ENCODE data around the gene FRMPD1. TPM values are rescaled to one million over a fixed set of nuclear protein-coding genes. Genes with fewer than 3 reads are reported as not detected.

The FRMPD1 gene
- total RNA-seq, 1 experiment from 2014 or later, result not detected

GRCh38 chr9:37715991-37716505 lies 65.3 kb downstream of the FRMPD1 start:
- no TSS peak for BruUV-seq (replicated peaks)
- CTCF ChIA-PET, result no interaction called here
- DNase-seq, result no peak
- Mint-ChIP-seq H3K27me3 (ENCODE audit: unreplicated experiment) (no peaks in the 10 kb centered on the region), H3K4me3 (ENCODE audit: low read depth, unreplicated experiment) (no peak overlapping the region), H3K27ac (ENCODE audit: unreplicated experiment) (no peak overlapping the region), H3K36me3 (ENCODE audit: insufficient read depth, unreplicated experiment) (no peaks in the 10 kb centered on the region), H3K4me1 (ENCODE audit: low read depth, unreplicated experiment) (no peaks in the 10 kb centered on the region), H3K9me3 (ENCODE audit: low read depth, unreplicated experiment) (no peaks in the 10 kb centered on the region)
- intact Hi-C loops (cut with micrococcal nuclease; ENCODE audit: unreplicated experiment), result no loop called here
- TF ChIP-seq CTCF (IDR thresholded peaks at IDR 0.05; ENCODE audit: unreplicated experiment), result no peak

- CTCF ChIA-PET, result no interaction called here
- Mint-ChIP-seq H3K27ac (ENCODE audit: unreplicated experiment) (no peak overlapping the region), H3K4me3 (ENCODE audit: low read depth, unreplicated experiment) (no peak overlapping the region), H3K27me3 (ENCODE audit: unreplicated experiment) (no peaks in the 10 kb centered on the region), H3K36me3 (ENCODE audit: insufficient read depth, unreplicated experiment) (no peaks in the 10 kb centered on the region), H3K4me1 (ENCODE audit: low read depth, unreplicated experiment) (no peaks in the 10 kb centered on the region), H3K9me3 (ENCODE audit: low read depth, unreplicated experiment) (no peaks in the 10 kb centered on the region)
- no TSS peak for BruUV-seq (replicated peaks)
- no peak for DNase-seq
- intact Hi-C loops (cut with micrococcal nuclease; ENCODE audit: unreplicated experiment), result no loop called here
- TF ChIP-seq CTCF (IDR thresholded peaks at IDR 0.05; ENCODE audit: unreplicated experiment), result no peak
Measured at GRCh38 chr9:37719526-37719925, 68.8 kb downstream of the FRMPD1 start.

GRCh38 chr9:37727013-37727412 lies 76.3 kb downstream of the FRMPD1 start:
- H3K27ac Mint-ChIP-seq (ENCODE audit: unreplicated experiment), result no peak overlapping the region
- CTCF ChIA-PET, result no interaction called here
- intact Hi-C loops (cut with micrococcal nuclease; ENCODE audit: unreplicated experiment), result no loop called here
- H3K4me1 Mint-ChIP-seq (ENCODE audit: low read depth, unreplicated experiment), result no peaks in the 10 kb centered on the region
- H3K4me3 Mint-ChIP-seq (ENCODE audit: low read depth, unreplicated experiment), result no peak overlapping the region
- peaks cover 19% of the 10 kb centered on the region for H3K27me3 Mint-ChIP-seq (ENCODE audit: unreplicated experiment)
- H3K36me3 Mint-ChIP-seq (ENCODE audit: insufficient read depth, unreplicated experiment), result no peaks in the 10 kb centered on the region
- no peaks in the 10 kb centered on the region for H3K9me3 Mint-ChIP-seq (ENCODE audit: low read depth, unreplicated experiment)
- DNase-seq, result no peak
- no peak for TF ChIP-seq CTCF (IDR thresholded peaks at IDR 0.05; ENCODE audit: unreplicated experiment)
- BruUV-seq (replicated peaks), result no TSS peak

GRCh38 chr9:37729499-37729898 lies 78.7 kb downstream of the FRMPD1 start:
- CTCF ChIA-PET, result no interaction called here
- no peaks in the 10 kb centered on the region for H3K4me1 Mint-ChIP-seq (ENCODE audit: low read depth, unreplicated experiment)
- no peak overlapping the region for H3K4me3 Mint-ChIP-seq (ENCODE audit: low read depth, unreplicated experiment)
- no peaks in the 10 kb centered on the region for H3K9me3 Mint-ChIP-seq (ENCODE audit: low read depth, unreplicated experiment)
- no peak for TF ChIP-seq CTCF (IDR thresholded peaks at IDR 0.05; ENCODE audit: unreplicated experiment)
- no peak overlapping the region for H3K27ac Mint-ChIP-seq (ENCODE audit: unreplicated experiment)
- H3K36me3 Mint-ChIP-seq (ENCODE audit: insufficient read depth, unreplicated experiment), result no peaks in the 10 kb centered on the region
- peaks cover 41% of the 10 kb centered on the region for H3K27me3 Mint-ChIP-seq (ENCODE audit: unreplicated experiment)
- no peak for DNase-seq
- no TSS peak for BruUV-seq (replicated peaks)
- intact Hi-C loops (cut with micrococcal nuclease; ENCODE audit: unreplicated experiment), result no loop called here

All from Calu3 (cell line).